ENCODE data around the gene N4BP2L2.
"Not testable (repeated sequence)": the region's sequence is repeated elsewhere in the genome, so short reads cannot be mapped to it uniquely, and the experiment has no call there.

N4BP2L2 gene

GRCh38 chr13:32538621-32539246, at the start of gene N4BP2L2:
Gene N4BP2L2 (minus strand): TSS chr13:32538795. CDS start chr13:32537027, 1,768 bp downstream.
- DNase-seq (ENCODE audit: low read depth): peak; percentile 83

DNA sequence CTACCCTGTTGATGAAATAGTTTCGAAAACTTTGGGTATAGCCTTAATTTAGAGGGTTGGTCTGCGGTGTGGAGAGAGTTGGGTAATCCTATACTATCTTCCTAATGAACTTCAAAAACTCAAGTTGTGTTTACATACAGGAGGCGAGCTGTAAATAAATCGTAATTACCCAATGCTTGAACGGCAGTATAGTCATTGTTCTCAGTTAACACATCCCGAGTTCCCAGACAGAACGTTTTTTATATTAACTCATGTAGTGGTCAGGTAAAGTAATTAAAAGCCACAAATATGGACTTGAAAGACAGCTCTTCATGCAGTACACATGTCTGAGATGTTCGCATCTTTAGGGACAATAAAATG, 49.2 kb upstream of the N4BP2L2 start:
- DNase-seq (ENCODE audit: low read depth): no peak

DNA sequence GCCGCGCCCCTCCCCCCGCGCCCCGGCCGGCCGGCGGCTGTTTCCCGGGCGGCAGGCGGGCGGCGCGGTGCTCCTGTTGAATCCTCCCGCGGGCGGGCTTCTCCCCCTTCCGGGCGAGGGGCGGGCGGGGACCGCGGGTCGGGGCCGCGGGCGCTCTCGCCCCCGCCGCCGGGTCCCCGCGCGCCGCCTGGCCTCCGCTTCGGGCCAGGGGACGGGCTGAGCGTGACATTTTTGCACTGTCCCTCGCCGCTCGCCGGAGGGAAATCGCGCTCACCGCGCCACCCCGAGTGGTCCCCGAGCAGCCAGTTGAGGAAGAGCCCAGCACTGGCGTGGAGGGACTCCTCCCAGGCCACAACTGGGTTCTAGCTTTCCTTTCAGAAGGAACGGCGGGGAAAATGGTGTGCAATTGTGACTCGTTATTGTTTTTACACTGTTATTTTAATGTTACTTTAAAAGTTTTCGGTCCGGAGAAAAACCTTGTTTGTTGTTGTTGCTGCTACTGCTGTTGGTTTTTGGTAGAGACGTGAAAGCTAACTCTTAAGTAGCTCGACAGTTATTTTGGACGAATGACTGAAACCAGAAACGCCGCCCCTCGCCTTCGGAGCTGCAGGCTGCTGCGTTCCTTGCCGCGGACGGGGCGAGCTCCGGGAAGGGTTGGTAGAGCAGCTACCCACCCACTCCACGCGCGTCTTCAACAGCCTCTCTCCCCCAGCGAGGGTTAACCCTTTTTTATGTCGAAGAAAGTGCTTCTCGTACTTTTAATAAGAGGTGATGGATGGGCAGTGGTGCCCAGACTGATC, 48.6 kb upstream of the N4BP2L2 start:
- DNase-seq (ENCODE audit: low read depth): peak; percentile 38

DNA sequence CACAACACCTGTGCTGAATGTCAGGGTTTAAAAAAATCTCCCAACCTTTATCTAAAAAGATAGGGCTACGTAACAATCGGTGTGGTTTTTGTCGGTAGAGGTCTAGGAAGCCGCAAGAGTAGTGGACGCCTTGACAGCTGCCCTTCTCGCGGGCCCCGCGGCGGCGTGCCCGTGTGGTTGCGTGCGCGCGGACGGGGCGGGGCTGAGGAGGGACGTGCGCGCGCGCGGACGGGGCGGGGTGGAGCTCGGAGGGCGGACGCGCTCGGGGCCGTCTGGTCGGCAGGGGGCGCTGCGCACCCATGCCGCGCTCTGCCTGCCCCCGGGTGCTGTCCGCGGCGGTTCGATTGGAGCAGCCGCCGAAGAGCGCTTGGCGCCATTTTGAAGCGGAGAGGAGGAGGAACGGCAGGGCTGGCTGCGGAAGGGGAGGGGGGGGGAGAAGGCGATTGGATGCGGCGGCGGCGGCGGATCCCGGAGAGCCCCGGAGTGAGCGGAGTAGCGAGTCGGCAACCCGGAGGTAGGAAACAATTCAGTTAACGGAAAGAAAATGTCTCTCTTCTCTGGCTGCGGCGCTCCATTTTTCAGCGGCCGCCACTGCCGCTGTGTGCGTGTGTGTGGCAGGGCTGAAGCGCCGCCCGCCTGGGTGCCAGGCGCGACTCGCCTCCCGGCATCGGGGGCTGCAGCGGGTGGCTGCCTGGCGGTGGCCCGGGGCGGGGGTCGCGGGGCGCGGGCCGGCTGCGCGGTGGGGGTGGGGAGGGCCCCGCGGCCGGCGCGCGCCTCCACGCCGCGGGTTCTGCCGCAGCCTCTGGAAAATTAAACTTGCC, 47.7 kb upstream of the N4BP2L2 start, which contains the start of gene PDS5B:
Gene PDS5B (plus strand): TSS at position 373 of the 821 bp plus-strand sequence. CDS start 62,321 bp downstream, outside the sequence.
- peak; percentile 91 for DNase-seq (ENCODE audit: low read depth)

DNA sequence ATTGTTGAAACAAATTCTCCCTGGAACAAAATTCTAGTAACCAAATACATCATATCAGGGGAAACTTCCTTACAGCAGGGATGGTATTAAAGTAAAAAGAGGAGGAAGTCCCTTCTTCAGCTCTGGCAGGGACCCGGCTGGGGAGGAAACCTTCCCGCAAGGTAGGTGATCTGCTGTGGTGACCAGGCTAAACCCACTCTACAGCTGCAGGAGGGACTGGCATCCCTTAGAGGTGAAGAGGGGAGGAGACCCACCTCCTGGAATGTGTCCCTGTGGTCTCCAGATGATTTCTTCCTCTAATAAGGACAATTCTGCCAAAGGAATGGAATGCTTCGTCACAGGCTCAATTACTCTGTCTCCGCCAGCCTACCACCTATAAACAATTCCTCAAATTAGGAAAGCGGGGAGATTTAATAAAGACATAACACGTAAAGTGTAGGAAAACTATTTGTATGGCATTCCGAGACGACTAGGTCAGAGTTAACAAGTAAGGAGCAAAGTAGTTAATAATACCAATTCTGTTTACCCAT, 47.0 kb upstream of the N4BP2L2 start:
- DNase-seq (ENCODE audit: low read depth): no peak

DNA sequence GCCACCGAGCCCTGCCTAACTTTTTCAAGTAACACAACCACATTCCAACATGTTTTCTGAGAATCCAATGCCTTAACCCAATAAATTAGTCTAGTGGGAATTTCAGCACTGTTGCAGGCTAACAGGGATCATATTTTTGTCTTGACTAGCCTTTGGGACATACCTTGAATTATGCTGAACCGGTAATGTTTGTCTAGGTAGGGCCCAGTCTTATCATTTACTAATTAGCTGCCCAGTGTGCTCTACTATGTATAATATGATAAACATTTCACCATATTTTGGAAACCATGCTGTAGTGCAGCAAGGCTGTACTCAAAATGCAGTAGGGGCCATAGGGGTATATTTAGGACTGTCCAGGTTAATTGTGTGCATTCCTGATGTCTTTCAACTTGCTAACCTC, 44.4 kb upstream of the N4BP2L2 start:
- no peak for DNase-seq (ENCODE audit: low read depth)

- DNase-seq (ENCODE audit: low read depth): no peak
Observed at GRCh38 chr13:32582281-32582680, 43.7 kb upstream of the N4BP2L2 start.

- DNase-seq (ENCODE audit: low read depth): no peak
Observed at GRCh38 chr13:32581177-32581786, 42.7 kb upstream of the N4BP2L2 start.

DNA sequence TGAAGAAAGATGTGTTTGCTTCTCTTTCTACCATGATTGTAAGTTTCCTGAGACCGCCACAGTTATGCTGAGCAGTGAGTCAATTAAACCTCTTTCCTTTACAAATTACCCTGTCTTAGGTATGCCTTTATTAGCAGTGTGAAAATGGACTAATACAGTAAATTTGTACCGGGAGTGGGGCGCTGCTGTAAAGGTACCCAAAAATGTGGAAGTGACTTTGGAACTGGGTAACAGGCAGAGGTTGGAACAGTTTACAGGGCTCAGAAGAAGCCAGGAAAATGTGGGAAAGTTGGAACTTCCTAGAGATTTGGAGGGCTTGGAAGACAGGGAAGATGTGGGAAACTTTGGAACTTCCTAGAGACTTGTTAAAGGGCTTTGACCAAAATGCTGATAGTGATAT, 38.4 kb upstream of the N4BP2L2 start:
- DNase-seq (ENCODE audit: low read depth): no peak

DNA sequence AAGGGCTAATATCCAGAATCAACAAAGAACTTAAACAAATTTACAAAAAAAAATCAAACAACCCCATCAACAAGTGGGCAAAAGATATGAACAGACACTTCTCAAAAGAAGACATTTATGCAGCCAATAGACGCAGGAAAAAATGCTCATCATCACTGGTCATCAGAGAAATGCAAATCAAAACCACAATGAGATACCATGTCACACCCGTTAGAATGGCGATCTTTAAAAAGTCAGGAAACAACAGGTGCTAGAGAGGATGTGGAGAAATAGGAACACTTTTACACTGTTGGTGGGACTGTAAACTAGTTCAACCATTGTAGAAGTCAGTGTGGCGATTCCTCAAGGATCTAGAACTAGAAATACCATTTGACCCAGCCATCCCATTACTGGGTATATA, 37.1 kb upstream of the N4BP2L2 start:
- not testable (repeated sequence) for DNase-seq (ENCODE audit: low read depth)

DNA sequence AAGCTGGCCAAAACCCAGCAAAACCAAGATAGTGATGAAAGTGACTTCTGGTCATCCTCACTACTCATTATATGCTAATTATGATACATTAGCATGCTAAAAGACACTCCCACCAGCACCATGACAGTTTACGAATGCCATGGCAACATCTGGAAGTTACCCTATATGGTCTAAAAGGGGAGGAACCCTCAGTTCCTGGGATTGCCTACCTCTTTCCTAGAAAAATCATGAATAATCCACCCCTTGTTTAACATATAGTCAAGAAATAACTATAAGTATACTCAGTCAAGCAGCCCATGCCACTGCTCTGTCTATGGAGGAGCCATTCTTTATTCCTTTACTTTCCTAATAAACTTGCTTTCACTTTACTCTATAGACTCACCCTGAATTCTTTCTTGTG, 22.2 kb upstream of the N4BP2L2 start:
- not testable (repeated sequence) for DNase-seq (ENCODE audit: low read depth)

GRCh38 chr13:32555613-32556012, 17.0 kb upstream of the N4BP2L2 start:
- DNase-seq (ENCODE audit: low read depth): no peak

- DNase-seq (ENCODE audit: low read depth): no peak
Observed at GRCh38 chr13:32553720-32554119, 15.1 kb upstream of the N4BP2L2 start.

DNA sequence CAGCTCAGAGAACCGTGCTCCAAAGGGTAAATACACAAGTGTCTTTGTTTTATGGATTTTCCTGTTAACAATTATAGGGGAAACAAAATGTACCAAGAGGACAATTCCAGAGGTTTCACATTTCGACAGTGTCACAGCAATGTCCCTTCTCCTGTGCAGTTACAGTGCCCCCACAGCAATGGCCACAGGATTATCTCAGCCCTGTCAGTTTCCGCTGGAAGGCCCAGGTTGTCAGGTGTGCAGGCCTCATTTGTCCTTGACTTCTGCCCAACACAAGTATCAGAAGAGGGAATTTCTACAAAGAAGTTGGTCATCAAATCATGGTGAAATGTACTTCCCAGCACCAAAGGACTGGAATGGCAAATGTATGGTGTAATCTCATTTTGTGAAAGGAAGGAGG, 11.2 kb upstream of the N4BP2L2 start:
- no peak for DNase-seq (ENCODE audit: low read depth)

- no peak for DNase-seq (ENCODE audit: low read depth)
Observed at GRCh38 chr13:32548837-32549236, 10.2 kb upstream of the N4BP2L2 start.

DNA sequence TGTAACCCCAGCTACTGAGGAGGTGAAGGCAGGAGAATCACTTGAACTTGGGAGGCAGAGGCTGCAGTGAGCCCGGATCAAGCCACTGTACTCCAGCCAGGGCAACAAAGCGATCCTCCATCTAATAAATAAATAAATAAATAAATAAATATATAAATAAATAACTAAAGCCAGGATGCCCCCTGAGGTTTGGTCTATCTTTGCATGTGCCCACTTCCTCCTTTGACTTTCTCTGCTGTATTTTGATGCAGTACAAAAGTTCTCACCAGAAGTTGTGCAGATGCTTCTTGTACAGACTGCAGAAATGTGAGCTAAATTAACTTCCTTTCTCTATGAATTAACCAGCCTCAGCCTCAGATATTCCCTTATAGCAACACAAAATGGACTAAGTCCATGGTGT, 6.5 kb upstream of the N4BP2L2 start:
- DNase-seq (ENCODE audit: low read depth): no peak

- no peak for DNase-seq (ENCODE audit: low read depth)
Observed at GRCh38 chr13:32542221-32542620, 3.6 kb upstream of the N4BP2L2 start.

GRCh38 chr13:32538143-32538620, 413 bp downstream of the N4BP2L2 start:
- no peak for DNase-seq (ENCODE audit: low read depth)

GRCh38 chr13:32537580-32538142, 934 bp downstream of the N4BP2L2 start:
- peak; percentile 13 for DNase-seq (ENCODE audit: low read depth)

- no peak for DNase-seq (ENCODE audit: low read depth)
Observed at GRCh38 chr13:32535748-32536147, 2.8 kb downstream of the N4BP2L2 start.

GRCh38 chr13:32535115-32535514, 3.5 kb downstream of the N4BP2L2 start:
- no peak for DNase-seq (ENCODE audit: low read depth)

All from activated gamma-delta T cell treated with anti-CD3 and anti-CD28 coated beads, Interleukin-2, amount 50 U/mL, for 16 hours (primary cell).